Subcutaneous abdominal adipose tissue (tissue), 5 donors: ENCODE measurements around the gene SLC15A5.

Source experiments
- H3K27ac ChIP-seq: one replicate; pipeline ENCODE4 v1.7.0; 2013; ENCODE audit warnings: low read depth, mild to moderate bottlenecking, inconsistent platforms, low read length, moderate library complexity
- H3K27me3 ChIP-seq, 5 donors: one replicate each; pipeline ENCODE4 v1.7.0; 2013; ENCODE audit warnings: low read length in 5 of 5, inconsistent platforms in 1 of 5; ENCODE audit not compliant: control insufficient read depth in 5 of 5, insufficient read depth in 4 of 5
- H3K36me3 ChIP-seq, 5 donors: one replicate each; pipeline ENCODE4 v1.7.0; 2013; ENCODE audit warnings: low read length in 5 of 5; ENCODE audit not compliant: control insufficient read depth in 5 of 5, insufficient read depth in 5 of 5
- H3K4me1 ChIP-seq, 5 donors: one replicate each; pipeline ENCODE4 v1.7.0; 2013; ENCODE audit warnings: low read length in 5 of 5, mild to moderate bottlenecking in 3 of 5, moderate library complexity in 1 of 5; ENCODE audit not compliant: control insufficient read depth in 5 of 5, insufficient read depth in 5 of 5
- H3K4me3 ChIP-seq, 5 donors: one replicate each; pipeline ENCODE4 v1.7.0; 2013; ENCODE audit warnings: low read length in 5 of 5, low read depth in 1 of 5
- H3K9ac ChIP-seq, 5 donors: one replicate each; pipeline ENCODE4 v1.7.0; 2013; ENCODE audit warnings: low read length in 5 of 5, mild to moderate bottlenecking in 4 of 5, moderate library complexity in 3 of 5
- H3K9me3 ChIP-seq, 5 donors: one replicate each; pipeline ENCODE4 v1.7.0; 2013; ENCODE audit warnings: low read length in 5 of 5; ENCODE audit not compliant: control insufficient read depth in 5 of 5
- donor health status: healthy.
- donor health status: healthy.
- donor health status: healthy.
- donor health status: healthy.
- donor health status: healthy.

The SLC15A5 gene

DNA sequence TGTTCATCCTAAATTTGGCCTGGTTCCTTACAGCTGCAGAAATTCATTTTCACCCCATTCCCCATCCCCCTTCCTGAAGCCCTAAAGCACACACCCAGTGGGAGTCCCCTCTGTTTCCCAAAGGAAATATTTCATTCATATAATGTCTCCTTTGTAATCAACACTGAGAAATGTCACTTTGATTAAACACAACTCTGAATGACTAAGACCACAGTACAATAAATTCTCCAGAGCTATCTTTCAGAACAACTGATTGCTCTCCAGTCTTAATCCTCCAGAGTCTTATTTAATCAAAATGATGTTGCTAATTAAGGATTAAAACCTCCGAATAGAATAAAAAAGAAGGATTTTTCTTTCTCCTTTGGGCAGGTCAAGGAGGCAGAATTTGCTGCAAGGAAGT, 6.4 kb downstream of the SLC15A5 start:
- H3K27ac ChIP-seq = no peak overlapping the region
- H3K4me3 ChIP-seq = no peak overlapping the region
- no peak overlapping the region for H3K9ac ChIP-seq
- H3K27me3 ChIP-seq = no peaks in the 10 kb centered on the region
- H3K9me3 ChIP-seq = no peaks in the 10 kb centered on the region
- H3K4me1 ChIP-seq = peaks cover 0 to 8% (median 0%) of the 10 kb centered on the region in 5 donors
- no peaks in the 10 kb centered on the region for H3K36me3 ChIP-seq

DNA sequence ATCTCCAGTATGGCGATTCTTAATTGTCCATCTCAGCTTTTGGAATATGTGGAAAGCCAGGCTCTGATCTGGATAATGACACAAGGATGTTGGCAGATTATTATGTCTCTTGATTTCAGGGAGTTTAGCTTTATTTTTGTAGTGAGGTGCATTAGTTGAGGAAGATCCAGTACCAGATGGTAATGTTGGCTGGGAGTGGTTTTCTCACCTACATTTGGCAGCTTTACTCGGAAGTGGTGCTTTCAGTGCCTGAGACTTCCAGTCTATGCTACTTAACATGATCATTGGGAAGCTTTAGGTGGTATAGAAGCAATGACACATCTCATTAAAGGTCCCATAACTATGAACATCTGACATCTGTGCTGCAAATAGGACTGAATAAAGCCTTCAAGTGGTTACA, 7.5 kb downstream of the SLC15A5 start:
- no peak overlapping the region for H3K9ac ChIP-seq
- no peaks in the 10 kb centered on the region for H3K36me3 ChIP-seq
- peaks cover 0 to 8% (median 0%) of the 10 kb centered on the region in 5 donors for H3K4me1 ChIP-seq
- no peak overlapping the region for H3K4me3 ChIP-seq
- H3K9me3 ChIP-seq = no peaks in the 10 kb centered on the region
- no peaks in the 10 kb centered on the region for H3K27me3 ChIP-seq
- no peak overlapping the region for H3K27ac ChIP-seq

DNA sequence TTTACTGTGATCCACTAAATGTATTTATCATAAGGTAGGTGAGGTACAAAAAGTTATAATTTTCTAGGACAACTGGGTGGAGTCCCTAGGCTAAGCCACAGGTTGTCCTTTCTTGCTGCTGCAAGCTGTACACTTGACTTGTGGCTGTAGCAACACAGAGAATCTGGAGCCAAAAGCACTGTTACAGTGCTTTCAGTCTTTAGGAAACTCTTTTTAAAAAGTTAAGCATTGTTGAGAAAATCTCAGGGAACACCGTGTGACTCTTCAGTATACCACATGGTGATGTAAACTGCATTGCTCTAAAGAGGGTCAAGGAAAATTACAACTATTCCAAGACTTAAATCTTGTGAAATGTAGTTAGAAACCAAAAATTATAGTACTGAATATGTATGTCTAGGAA, 11.4 kb downstream of the SLC15A5 start:
- H3K4me3 ChIP-seq = no peak overlapping the region
- no peak overlapping the region for H3K9ac ChIP-seq
- peaks cover 0 to 6% (median 3%) of the 10 kb centered on the region in 5 donors for H3K9me3 ChIP-seq
- H3K4me1 ChIP-seq = peaks cover 0 to 6% (median 0%) of the 10 kb centered on the region in 5 donors
- no peaks in the 10 kb centered on the region for H3K36me3 ChIP-seq
- H3K27me3 ChIP-seq = no peaks in the 10 kb centered on the region
- peak overlapping the region; percentile 37 for H3K27ac ChIP-seq

DNA sequence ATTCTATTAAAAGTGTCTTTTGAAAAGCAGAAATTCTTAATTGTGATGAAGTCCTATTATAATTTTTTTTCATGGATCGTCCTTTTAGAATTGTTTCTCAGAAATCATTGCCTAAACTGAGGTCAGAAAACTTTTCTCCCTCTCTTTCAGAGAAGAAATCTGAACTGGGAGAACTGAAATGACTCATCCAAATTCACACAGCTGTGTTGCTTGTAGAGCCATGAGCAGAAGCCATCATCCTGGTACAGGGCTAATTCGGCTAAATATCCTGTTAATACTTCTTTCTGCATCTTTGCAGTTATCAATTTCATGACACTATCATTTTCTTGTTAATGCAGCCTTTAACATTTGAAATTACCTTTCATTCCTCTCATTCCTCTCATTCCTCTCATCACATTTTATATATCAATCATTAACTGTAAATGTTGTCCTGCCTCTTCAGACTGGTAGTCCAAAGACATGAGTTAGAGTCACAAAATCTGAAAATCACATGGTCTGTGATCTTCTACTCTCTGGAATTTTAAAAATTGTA, 15.5 kb downstream of the SLC15A5 start:
- H3K9me3 ChIP-seq = peaks cover 0 to 6% (median 3%) of the 10 kb centered on the region in 5 donors
- H3K9ac ChIP-seq = no peak overlapping the region
- no peak overlapping the region for H3K27ac ChIP-seq
- no peaks in the 10 kb centered on the region for H3K36me3 ChIP-seq
- no peak overlapping the region for H3K4me3 ChIP-seq
- H3K27me3 ChIP-seq = no peaks in the 10 kb centered on the region
- peaks cover 0 to 17% (median 3%) of the 10 kb centered on the region in 5 donors for H3K4me1 ChIP-seq

DNA sequence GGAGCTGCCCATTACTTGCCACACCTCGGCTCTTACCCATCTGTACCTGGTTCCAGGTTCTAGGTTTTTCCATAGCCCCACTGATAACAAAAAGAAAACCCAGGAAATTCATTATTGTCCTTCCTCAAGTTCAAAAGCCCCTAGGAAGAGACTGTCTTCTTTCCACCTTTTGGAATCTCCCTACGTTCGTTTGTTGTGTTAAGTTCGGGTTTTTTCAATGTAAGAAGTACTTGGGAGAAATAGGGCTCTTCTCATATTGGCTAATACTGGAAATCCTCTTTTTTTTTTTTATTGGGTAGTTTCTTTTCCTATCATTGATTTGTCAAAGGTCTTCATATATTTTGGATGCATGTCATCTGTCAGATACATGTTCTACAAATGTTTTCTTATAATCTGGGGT, 17.3 kb downstream of the SLC15A5 start:
- Histone ChIP-seq H3K36me3 (no peaks in the 10 kb centered on the region), H3K9me3 (peaks cover 0 to 6% (median 3%) of the 10 kb centered on the region in 5 donors), H3K4me1 (peaks cover 0 to 14% (median 3%) of the 10 kb centered on the region in 5 donors), H3K27me3 (no peaks in the 10 kb centered on the region), H3K9ac (no peak overlapping the region), H3K4me3 (no peak overlapping the region), H3K27ac (peak overlapping the region; percentile 2)

DNA sequence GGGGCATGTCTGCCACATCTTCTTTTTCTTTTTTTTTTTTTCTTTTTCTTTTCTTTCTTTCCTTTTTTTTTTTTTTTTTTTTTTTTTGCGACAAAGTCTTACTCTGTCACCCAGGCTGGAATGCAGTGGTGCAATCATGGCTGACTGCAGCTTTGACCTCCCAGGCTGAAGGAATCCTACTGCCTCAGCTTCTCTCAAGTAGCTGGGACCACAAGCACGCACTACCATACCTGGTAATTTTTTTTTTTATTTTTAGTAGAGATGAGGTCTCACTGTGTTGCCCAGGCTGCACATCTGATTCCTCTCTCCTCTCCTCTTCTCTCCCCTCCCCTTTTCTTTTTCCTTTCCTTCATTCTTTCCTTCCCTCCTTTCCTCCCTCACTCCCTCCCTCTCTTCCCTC, 18.5 kb downstream of the SLC15A5 start:
- peaks cover 0 to 4% (median 1%) of the 10 kb centered on the region in 5 donors for H3K9me3 ChIP-seq
- no peak overlapping the region for H3K9ac ChIP-seq
- no peak overlapping the region for H3K27ac ChIP-seq
- H3K36me3 ChIP-seq = no peaks in the 10 kb centered on the region
- peaks cover 0 to 14% (median 3%) of the 10 kb centered on the region in 5 donors for H3K4me1 ChIP-seq
- H3K4me3 ChIP-seq = no peak overlapping the region
- no peaks in the 10 kb centered on the region for H3K27me3 ChIP-seq

DNA sequence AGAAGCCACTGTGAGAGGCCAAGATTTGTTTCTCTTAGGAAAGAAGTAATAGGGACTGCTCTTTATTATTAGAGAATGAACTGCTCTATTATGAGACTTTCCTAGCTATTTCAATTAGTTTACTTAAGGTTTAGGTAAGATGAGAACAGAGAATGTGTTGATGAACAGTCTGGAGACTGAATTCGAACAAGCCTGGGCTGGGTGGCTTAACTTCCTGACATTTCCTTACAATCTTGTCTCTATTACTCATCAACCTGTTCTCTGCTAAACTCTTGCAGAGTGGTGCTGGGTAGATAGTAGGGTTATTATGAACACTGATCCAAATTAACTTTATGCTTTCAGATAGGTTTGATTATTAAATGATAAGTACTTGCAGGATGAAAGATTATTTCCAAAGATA, 31.2 kb downstream of the SLC15A5 start:
- no peaks in the 10 kb centered on the region for H3K9me3 ChIP-seq
- H3K9ac ChIP-seq = no peak overlapping the region
- H3K36me3 ChIP-seq = no peaks in the 10 kb centered on the region
- H3K27me3 ChIP-seq = no peaks in the 10 kb centered on the region
- H3K4me1 ChIP-seq = peaks cover 0 to 10% (median 7%) of the 10 kb centered on the region in 5 donors
- H3K4me3 ChIP-seq = no peak overlapping the region
- no peak overlapping the region for H3K27ac ChIP-seq

DNA sequence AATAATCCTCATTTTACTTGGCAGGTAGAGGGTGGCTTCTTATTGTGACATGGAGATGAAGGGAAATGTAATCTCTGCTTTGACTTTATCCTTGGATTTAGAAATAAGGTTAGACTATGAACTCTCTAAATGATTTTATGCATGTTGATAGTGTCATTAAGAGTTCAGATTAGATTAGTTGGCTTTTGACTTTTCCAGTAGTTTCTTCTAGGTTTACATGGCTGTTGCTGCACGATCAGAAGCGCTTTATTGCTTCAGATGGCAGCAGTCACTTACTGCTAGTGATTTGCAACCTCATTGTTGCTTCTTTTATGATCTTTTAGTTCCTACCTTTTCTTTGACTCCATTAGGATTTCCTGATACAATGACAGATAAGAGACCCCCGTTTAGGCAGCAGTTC, 32.3 kb downstream of the SLC15A5 start:
- no peak overlapping the region for H3K4me3 ChIP-seq
- no peak overlapping the region for H3K27ac ChIP-seq
- H3K36me3 ChIP-seq = no peaks in the 10 kb centered on the region
- peaks cover 0 to 12% (median 10%) of the 10 kb centered on the region in 5 donors for H3K4me1 ChIP-seq
- no peak overlapping the region for H3K9ac ChIP-seq
- no peaks in the 10 kb centered on the region for H3K9me3 ChIP-seq
- H3K27me3 ChIP-seq = no peaks in the 10 kb centered on the region

DNA sequence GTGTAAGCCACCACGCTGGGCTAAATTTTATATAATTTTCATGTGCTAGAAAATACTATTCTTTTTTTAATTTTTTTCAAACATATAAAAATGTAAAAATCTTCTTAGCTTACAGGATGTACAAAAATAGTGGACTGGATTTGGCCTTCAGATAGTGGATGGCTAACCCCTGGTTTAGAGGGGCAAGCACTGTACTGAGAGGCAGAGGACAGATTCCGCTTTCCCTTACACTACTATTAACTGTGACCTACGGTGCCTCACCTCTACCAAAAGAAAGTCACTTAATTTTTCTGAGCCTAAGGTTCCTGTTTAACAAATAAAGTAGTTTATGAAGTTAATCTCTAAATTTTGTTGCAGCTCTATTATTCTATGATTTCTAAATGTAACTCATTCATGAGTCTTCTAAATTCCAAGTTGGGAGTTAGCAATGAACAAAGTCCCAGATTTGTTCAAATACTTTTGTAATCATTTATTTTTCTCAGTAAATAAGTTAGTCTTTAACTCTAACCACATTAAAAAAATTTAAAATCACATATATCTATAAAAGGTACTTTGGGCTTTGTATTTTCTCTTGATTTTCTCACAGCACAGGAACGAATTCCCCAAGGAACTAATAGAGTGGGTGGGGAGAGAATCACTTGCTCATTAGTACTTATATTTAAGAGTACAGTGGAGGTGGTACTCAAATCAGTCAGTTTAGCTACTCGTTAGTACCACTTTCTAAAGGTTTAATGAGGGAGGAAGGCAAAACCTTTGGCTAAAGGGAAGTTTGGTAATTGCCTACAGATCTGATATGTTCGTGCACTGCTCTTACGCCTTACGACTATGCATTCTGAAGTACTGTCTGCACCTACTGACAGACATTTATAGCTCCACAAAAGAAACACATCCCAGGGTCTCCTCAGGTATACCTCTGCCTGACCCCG, 33.7 kb downstream of the SLC15A5 start:
- H3K27ac ChIP-seq = no peak overlapping the region
- peaks cover 0 to 14% (median 12%) of the 10 kb centered on the region in 5 donors for H3K4me1 ChIP-seq
- H3K36me3 ChIP-seq = no peaks in the 10 kb centered on the region
- no peak overlapping the region for H3K9ac ChIP-seq
- no peaks in the 10 kb centered on the region for H3K27me3 ChIP-seq
- H3K4me3 ChIP-seq = no peak overlapping the region
- no peaks in the 10 kb centered on the region for H3K9me3 ChIP-seq

DNA sequence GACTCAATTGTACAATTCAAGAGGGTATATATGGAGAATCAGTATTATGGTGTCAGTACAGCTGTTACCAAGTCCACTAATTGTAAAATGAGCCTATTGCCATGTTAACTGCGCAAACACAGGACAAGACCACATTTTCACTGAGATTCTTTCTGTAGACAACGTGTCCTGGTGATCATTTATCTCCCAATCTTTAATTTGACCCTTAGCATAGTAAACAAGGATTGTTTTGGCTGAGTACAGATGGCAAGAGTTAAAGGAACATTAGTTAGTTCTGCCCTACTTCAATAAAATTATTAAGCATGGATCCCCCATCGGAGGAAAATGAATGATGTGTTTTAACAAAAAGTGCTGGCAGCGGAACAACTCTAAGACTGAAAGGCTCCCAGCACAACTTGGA, 36.1 kb downstream of the SLC15A5 start:
- no peaks in the 10 kb centered on the region for H3K36me3 ChIP-seq
- H3K4me1 ChIP-seq = peaks cover 0 to 14% (median 12%) of the 10 kb centered on the region in 5 donors
- no peaks in the 10 kb centered on the region for H3K27me3 ChIP-seq
- H3K4me3 ChIP-seq = peak overlapping the region in 1 of 5 donors; percentile 20
- peak overlapping the region; percentile 3 for H3K27ac ChIP-seq
- peak overlapping the region in 2 of 5 donors; percentile 30 to 38 for H3K9ac ChIP-seq
- no peaks in the 10 kb centered on the region for H3K9me3 ChIP-seq
